COR-L47 (cell line): ENCODE measurements around the gene MIS18A.
"Not testable (repeated sequence)": the region's sequence is repeated elsewhere in the genome, so short reads cannot be mapped to it uniquely, and the experiment has no call there.

Experiments
- DNase-seq: peaks from one replicate; lab custom pipeline; 2025; lab: John Stamatoyannopoulos, UW

Gene MIS18A

DNA sequence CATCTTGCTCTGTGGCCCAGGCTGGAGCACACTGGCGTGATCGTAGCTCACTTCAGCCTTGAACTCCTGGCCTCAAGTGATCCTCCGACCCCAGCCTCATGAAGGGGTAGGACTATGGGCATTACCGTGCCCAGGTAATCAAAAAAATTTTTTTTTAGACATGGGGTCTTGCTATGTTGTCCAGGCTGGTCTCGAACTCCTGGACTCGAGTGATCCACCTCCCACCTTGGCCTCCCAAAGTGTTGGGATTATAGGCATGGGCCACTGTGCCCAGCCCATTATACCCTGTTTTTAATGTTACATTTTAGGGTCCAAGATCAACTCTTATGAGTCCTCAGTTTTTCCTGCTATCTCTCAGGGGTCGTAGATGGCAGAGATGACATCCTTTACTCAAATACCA lies 26.1 kb upstream of the MIS18A start:
- DNase-seq, result no peak

DNA sequence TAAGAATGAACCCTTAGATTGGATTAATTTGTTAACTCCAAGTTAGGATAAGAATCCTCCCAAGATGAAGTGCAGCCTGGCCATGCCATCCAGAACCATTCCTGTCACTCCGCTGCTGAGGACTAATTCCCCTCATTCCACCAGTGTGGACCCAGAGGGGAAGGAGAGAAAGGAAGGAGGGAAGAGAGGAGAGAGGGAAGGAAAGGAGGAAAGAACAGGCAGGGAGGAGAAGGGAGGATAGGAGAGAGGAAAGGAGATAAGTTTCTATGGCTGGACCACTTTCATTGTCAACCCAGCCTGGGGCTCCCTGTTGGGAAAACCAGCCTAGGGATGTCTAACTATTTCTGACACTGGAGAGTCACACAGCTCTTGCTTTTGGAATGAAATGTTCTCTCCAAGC lies 24.5 kb upstream of the MIS18A start:
- DNase-seq, result no peak

DNA sequence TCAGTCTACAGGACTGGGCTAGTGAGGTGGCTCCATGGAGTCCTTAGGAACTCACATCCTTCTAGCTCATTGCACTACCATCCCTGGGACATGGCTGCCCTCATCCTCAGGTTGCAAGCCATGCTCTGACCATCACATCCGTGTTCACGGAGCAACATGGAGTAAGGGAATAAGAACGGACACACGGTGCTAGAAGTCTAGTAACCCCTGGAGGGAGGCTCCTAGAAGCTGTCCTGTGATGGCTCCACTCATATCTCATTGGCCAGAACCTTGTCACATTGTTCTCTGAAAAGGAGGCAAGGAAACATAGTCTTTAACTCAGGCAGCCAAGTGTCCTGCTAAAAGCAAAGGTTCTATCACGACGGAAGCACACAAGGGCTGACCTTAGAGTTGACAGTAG lies 23.7 kb upstream of the MIS18A start:
- DNase-seq, result no peak

DNA sequence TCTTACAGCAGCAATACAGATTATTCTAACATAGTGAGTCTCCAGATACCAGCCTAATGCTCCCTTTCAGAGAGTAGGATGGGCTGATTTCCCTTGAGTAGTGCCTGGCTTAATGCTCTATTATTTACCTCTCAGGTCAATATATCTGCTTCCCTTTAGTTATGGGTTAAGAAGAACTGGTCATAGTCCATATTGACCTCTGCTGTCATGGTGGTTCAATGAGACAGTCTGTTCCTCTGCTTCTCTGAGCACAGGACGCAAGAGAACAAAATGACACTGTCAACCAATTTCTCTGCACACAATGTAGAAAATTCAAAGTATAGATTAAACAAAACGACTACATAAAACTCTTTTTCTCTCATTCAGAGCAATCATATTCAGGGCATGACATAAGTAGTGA lies 22.7 kb upstream of the MIS18A start:
- no peak for DNase-seq

DNA sequence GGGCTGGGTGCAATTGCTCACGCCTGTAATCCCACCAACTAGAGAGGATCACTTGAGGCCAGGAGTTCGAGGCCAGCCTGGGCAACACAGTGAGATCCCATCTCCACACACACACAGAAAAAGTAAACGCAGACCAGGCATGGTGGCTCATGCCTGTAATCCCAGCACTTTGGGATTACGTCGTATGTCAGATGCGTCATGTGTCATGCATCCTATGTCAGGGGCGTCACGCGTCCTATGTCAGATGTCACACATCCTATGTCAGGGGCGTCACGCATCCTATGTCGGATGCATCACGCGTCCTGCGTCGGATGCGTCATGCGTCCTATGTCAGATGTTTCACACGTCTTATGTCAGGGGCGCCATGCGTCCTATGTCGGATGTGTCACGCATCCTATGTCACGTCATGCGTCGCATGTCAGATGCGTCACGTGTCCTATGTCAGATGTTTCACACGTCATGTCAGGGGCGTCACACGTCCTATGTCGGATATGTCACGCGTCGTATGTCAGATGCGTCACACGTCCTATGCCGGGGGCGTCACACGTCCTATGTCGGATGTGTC lies 21.4 kb upstream of the MIS18A start:
- no peak for DNase-seq

- DNase-seq, result no peak
Observed at GRCh38 chr21:32299695-32300094, 20.8 kb upstream of the MIS18A start.

- DNase-seq, result no peak
Observed at GRCh38 chr21:32298658-32299081, 19.8 kb upstream of the MIS18A start, which contains the start of gene MRAP. MRAP (plus strand) TSS chr21:32298855; CDS start chr21:32298972, 117 bp downstream.

- DNase-seq, result no peak
Observed at GRCh38 chr21:32298148-32298559, 19.3 kb upstream of the MIS18A start.

DNA sequence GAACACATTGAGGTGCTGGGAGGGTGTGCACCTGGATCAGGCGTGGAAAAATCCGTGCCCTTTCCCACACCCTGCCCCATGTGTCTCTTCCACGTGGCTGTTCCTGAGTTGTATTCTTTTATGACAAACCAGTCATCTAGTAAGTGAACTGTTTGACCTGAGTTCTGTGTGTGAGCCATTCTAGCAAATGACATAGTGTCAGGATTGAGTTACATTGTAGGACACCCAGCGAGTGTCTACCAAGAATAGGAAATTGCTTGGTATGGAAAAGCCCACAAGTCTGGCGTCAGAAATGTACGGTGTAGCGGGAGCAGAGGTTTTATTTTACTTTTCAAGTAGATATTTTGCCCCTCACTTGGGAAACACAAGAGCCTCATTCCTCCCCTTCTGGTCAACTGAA lies 18.6 kb upstream of the MIS18A start:
- no peak for DNase-seq

GRCh38 chr21:32285476-32285875 lies 6.6 kb upstream of the MIS18A start:
- DNase-seq, result no peak

DNA sequence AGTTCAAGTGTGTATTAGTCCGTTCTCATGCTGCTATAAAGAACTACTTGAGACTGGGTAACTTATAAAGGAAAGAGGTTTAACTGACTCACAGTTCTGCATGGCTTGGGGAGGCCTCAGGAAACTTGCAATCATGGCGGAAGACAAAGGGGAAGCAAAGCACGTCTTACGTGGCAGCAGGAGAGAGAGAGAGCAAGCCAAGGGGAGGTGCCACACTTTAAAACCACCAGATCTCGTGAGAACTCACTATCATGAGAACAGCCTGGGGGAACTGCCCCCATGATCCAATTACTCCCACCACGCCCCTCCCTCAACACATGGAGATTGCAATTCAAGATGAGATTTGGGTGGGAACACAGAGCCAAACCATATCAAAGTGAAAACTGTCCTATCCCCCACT lies 4.1 kb upstream of the MIS18A start:
- no peak for DNase-seq

- DNase-seq, result no peak
Observed at GRCh38 chr21:32281531-32281930, 2.7 kb upstream of the MIS18A start.

- DNase-seq, result no peak
Observed at GRCh38 chr21:32279377-32279680, 480 bp upstream of the MIS18A start.

DNA sequence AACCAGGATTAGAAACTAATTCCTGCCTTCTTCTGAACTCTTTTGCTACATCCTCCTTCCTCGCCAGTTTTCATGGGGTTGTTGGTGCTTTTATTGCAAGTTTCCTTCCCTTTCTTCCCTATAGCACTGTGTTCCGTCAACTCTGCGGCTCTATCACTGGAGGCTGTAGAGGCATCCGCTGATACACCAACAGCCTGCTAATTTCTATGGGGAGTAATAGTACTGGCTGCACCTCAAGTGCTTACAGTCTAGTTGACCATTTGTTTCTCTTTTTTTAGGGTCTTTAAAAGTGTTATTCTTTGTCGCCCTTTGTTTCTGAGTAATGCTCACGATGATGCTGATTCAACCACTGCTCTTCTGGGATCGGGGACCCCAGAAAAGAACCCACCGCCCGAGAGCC lies 746 bp downstream of the MIS18A start:
- no peak for DNase-seq

DNA sequence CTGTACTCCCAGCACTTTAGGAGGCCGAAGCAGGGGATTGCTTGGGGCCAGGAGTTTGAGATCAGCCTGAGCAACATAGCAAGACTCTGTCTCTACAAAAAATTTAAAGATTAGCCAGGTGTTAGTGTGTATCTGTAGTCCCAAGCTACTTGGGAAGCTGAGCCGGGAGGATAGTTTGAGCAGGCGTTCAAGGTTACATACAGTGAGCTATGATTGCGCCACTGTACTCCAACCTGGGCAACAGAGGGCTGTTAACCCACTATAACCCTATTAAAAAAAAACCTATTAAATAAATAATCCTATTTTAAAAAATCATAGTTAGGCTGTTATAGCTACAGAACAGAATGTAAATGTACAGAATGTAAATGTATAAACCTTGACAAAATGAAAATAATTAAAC lies 2.2 kb downstream of the MIS18A start:
- DNase-seq, result no peak

DNA sequence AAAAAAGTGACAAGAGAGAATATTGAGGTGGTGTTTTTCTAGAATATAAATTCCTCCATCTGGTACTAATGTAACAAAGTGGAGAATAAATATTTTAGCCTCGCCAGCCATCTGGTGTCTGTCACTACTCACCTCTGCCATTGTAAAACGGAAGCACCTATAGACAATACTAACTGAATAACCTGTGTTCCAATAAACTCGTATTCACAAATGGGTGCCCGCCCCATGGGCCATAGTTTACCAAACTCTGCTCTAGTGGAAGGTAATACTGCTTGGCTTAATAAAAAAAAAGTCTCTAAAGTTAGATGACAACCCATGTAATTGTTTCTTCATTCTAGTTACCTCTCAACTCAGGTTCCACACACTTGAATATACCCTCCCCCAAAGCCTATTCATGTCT lies 8.1 kb downstream of the MIS18A start:
- no peak for DNase-seq

- not testable (repeated sequence) for DNase-seq
Observed at GRCh38 chr21:32265321-32265720, 13.5 kb downstream of the MIS18A start.

GRCh38 chr21:32261929-32262328 lies 16.9 kb downstream of the MIS18A start:
- DNase-seq, result no peak

DNA sequence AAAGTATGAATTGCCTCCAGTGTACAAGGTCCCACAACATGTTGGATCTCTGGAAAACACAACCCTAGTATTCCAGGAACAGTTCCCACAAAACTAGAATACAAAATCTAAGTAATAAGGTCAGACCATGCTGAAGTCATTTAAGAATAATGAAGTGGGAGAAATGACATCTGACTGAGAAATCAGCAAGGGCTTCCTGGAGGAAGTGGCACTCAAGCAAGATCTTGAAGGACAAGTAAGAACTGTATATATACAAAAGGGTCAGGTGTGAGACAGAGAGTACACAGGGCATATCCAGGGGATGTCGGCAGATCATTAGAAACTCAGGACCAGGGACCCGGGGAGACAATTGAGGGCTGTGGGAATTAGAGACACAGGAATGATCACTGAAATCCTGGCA lies 18.7 kb downstream of the MIS18A start:
- no peak for DNase-seq

GRCh38 chr21:32258786-32259048 lies 20.1 kb downstream of the MIS18A start:
- DNase-seq, result not testable (repeated sequence)

GRCh38 chr21:32257962-32258785 lies 20.7 kb downstream of the MIS18A start:
- peak; percentile 81 for DNase-seq

DNA sequence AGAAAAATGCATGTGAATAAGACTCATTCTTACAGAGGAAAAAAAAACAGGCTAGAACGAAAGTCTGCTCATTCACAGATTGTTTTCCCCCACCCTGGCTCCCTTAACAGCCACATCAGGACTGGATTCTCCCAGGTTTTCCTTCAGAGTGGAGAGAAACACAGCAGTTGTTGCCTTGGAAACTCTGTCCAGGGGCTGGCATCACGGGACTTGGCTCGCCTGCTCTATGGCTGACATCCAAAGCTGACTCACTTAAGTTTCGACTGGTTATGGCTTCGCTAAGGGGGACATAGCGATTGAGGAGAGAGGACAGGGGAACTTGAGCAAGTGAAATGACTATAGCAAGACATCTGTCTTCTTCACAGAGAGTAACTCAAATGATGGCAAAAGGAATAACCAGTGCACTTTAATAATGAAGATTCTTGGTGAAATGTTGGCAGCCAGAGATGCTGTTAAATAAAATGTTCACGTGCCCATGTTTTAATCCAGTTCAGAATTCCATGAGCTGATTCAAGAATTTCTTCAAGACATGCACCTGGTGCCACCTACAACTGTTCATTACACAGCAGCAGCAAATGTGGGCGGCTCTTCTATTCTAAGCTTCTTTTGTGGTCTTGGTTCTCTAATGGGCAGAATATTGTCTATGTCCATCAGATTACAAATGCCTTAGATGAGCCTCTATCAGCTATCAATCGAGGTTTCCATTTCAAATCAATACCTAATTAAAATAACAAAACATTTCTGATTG lies 21.8 kb downstream of the MIS18A start:
- peak; percentile 89 for DNase-seq

- DNase-seq, result no peak
Observed at GRCh38 chr21:32256251-32256650, 22.6 kb downstream of the MIS18A start.
